IPS DF 19.7 (cell line): ENCODE data around the gene CXorf66.
"Not testable (repeated sequence)": the region's sequence is repeated elsewhere in the genome, so short reads cannot be mapped to it uniquely, and the experiment has no call there.

Experiments used
- DNase-seq: peaks from one replicate; pipeline ENCODE4 v3.0.0-alpha.2; 2013; ENCODE audit warnings: low read depth, low spot score

CXorf66 gene

GRCh38 chrX:139929876-139930275 lies 35.4 kb downstream of the CXorf66 start:
- DNase-seq = no peak

DNA sequence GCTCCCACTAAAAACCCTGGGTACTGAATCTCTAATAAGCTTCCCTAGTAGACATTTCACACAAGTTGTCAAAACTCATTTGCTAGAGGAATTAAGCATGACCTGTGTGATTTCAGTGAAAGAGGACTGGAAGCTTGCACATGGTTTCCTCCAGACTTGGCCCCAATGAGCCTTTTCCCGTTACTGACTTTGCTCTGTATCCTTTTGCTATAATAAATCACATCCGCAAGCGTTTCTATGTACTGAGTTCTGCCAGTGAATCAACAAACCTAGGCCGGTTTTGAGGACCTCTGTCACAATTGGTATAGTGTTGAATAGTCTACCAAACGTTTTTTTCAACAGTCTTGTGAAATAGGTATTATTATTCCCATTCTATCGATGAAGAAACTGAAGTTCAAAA lies 40.6 kb downstream of the CXorf66 start:
- no peak for DNase-seq

DNA sequence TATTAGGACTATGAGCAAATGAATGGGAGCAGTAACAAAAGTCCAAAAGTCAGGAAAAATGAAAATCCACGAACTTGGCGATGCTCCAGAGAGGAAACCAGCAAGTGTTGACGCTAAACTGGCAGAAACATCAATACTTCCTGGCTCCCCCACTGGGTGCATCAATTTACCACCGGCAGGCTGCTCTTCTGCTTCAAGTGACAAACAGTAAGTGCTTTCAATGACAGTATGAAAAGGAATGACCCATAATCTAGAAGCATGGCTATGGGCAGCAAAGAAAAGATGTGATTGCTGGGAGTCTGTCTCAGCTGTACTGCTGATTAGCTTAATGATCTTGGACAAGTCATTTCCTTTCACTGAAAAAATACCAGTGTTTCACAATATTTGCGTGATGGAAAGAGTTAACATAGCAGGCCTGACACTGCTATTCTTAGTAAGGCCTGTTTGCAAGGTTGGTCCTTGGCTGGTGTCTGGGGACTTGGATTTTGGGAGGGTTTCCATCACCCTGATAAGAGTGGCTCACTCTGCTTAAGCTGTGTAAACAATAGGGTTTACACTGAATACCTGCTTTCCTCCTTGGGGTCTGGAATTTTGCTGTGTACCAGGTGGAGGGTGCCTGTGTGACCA lies 41.1 kb downstream of the CXorf66 start:
- DNase-seq = no peak

- DNase-seq = not testable (repeated sequence)
Measured at GRCh38 chrX:139921142-139921541, 44.2 kb downstream of the CXorf66 start.

DNA sequence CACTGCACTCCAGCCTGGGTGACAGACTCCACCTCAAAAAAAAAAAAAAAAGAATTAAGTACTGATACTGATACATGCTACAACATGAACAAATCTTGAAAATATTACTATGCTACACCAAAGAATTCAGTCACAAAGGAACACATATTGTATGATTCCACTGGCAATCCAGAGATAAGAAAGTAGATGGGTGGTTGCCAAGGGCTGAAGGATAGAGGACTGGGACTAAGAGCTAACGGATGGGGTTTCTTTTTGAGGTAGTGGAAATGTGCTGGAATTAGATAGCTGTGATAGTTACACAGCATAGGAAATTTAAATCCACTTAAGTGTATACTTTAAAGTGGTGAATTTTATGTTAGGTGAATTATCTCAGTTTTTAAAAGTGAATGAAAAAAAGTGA lies 45.0 kb downstream of the CXorf66 start:
- no peak for DNase-seq

GRCh38 chrX:139914421-139914820 lies 50.9 kb downstream of the CXorf66 start:
- no peak for DNase-seq

DNA sequence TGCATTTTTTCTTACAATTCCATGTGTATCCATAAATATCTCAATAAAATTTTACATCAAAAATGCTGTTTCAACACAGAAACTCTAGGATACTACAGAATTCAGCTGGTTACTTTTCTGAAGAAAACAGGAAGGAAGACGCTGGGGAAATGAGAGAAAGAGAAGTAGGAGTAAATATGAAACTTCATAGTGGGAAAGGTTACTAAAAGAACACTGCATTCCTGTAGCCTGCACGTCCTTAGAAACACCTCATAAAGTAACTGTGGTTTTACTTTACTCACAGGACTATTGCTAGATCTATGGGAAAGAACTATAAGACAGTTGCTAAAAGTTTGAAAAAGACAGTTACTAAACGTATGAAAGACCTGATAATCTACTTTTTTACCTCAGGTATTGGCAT lies 55.6 kb downstream of the CXorf66 start:
- DNase-seq = no peak

- no peak for DNase-seq
Measured at GRCh38 chrX:139907078-139907477, 58.2 kb downstream of the CXorf66 start.

GRCh38 chrX:139905743-139906142 lies 59.6 kb downstream of the CXorf66 start:
- no peak for DNase-seq
